Retina (tissue), 1 donor: ENCODE measurements around the gene ZSCAN31.
"Not testable (repeated sequence)": the region's sequence is repeated elsewhere in the genome, so short reads cannot be mapped to it uniquely, and the experiment has no call there.

Experiments
- DNase-seq: peaks from one replicate; pipeline ENCODE4 v3.0.0-alpha.2; 2016

The ZSCAN31 gene

GRCh38 chr6:28335564-28336283 is at the start of gene ZSCAN31:
ZSCAN31 (minus strand) TSS chr6:28336148; CDS start chr6:28329683, 6,465 bp downstream.
- peak; percentile 99 for DNase-seq

GRCh38 chr6:28384143-28384533 is 48.2 kb upstream of the ZSCAN31 start:
- no peak for DNase-seq

GRCh38 chr6:28383235-28384142 is 47.5 kb upstream of the ZSCAN31 start:
- DNase-seq, result peak; percentile 95

GRCh38 chr6:28380381-28380780 is 44.4 kb upstream of the ZSCAN31 start:
- DNase-seq, result no peak

DNA sequence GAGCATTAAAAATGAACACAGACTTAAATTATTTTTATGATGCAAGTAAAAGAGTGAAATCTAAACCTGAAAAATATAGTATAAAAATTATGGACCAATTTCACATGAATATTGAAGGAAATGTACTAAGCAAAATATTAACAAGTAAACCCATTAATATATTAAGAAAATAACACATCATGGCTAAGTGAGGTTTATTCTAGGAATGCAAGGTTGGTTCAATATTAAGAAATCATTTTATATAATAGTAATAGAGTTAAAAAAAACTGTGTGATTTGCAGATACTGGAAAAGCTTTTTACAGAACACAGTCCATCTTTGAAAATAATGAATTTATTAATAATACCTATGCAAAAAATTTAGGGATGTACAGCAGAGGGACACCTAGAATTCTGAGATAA is 42.7 kb upstream of the ZSCAN31 start:
- no peak for DNase-seq

DNA sequence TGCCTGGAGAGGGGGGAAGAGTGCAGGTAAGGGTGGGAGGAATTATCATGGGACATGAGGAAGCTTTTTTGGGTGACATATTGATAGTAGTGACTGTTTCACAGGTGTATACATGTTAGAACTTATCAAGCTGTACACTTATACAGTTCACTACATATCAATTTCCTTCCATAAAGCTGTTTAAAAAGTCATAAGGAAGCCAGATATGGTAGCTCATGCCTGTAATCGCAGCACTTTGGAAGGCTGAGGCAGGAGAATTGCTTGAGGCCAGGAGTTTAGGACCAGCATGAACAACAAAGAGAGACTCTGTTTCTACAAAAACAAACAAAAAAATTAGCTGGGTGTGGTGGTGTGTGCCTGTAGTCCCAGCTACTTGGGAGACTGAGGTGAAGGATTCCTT is 41.9 kb upstream of the ZSCAN31 start:
- DNase-seq, result no peak

DNA sequence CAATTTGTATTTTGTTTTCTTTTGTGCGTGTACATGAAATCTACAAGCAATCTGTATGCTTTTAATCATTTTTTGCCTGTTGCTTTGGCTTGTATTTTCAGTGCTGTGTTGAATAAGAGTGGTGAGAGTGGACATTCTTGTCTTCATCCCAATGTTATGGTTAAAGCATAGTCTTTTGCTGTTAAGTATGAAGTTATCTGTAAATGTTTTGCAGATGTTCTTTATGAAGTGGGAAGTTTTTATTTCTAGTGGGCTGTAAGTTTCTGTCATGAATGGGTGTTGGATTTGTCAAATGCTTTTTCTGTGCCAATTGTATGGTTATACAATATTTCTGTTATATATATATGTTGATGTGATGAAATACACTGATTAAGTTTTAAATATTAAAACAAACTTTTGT is 38.0 kb upstream of the ZSCAN31 start:
- no peak for DNase-seq

- DNase-seq, result no peak
These were observed 35.9 kb upstream of the ZSCAN31 start for GRCh38 chr6:28371706-28372451.

DNA sequence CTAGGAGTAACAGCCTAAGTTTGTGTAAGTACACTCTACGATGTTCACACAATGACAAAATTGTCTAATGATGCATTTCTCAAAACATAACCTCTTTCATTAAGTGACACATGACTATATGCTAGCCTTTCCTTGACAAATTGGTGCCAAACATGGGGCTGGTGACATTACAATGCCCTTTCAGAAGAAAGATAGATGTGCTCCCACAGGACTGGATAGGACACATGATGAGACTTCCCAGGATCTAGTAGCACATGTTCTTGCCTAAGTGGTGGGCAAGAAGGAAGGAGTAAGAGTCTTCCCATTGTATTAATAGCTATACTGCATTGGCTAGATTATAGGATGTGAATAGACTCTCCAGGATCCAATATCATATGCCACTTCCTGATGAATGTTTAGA is 35.3 kb upstream of the ZSCAN31 start:
- no peak for DNase-seq

DNA sequence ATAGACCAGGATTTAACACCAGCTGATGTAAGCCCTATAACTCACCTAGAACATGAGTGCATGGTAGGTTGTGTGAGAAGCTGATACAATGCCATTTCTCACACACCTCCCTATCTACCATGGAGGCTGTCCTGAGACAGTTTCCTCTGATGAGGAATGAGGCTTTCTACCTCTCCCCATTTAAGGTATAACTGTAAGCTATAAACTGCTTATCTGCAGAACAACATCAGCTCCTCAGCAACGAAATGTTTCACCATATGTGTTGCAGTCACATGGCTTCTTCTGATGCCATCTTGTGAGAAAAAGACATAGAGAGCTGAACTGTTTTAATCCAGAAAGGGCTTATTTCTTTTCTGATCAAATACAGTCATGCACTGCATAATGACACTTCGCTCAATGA is 34.5 kb upstream of the ZSCAN31 start:
- DNase-seq, result no peak

DNA sequence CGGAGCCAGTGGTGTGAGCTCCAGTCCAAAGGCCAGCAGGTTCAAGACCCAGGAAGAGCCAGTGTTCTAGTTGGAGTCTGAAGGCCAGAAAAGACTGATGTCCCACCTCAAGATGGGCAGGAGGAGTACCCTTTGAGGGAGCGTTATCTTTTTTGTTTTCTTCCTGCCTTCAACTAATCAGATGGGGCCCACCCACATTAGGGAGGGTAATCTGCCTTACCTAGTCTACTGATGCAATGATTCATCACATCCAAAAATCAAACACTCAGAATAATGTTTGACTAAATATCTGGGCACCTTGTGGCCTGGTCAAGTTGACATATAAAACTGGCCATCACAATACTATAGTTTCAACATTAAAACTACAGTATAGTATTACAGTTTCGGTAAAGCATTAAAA is 33.5 kb upstream of the ZSCAN31 start:
- no peak for DNase-seq

DNA sequence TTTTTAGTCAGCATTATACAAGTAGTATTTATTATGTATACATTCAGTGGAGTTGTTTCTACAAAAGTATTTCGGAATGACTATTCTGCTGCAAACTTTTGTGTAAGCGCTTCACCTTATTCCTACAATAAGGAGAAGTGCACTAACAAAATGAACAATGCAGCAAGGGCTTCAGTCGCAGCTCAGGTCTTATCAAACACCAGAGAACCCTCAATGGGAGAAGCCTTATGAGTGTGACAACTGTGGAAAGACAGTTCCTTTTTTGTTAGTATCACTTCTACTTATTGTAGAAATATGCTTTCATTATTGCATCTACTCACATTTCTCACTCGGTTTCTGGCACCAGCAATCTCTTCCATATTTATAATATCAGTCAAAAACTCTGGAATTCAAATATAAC is 32.6 kb upstream of the ZSCAN31 start:
- no peak for DNase-seq

GRCh38 chr6:28365590-28365989 is 29.6 kb upstream of the ZSCAN31 start:
- not testable (repeated sequence) for DNase-seq

- no peak for DNase-seq
These were observed 25.0 kb upstream of the ZSCAN31 start for GRCh38 chr6:28360961-28361360.

DNA sequence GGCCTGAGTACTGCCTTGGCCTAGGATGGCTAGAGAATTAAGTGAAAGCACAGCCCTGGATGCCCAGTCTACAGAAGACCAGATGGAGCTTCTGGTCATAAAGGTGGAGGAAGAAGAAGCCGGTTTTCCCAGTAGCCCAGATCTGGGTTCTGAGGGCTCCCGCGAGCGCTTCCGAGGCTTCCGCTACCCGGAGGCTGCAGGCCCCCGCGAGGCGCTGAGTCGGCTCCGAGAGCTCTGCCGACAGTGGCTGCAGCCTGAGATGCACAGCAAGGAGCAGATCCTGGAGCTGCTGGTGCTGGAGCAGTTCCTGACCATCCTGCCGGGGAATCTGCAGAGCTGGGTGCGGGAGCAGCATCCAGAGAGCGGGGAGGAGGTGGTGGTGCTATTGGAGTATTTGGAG is 23.6 kb upstream of the ZSCAN31 start:
- DNase-seq, result not testable (repeated sequence)

- DNase-seq, result no peak
These were observed 21.1 kb upstream of the ZSCAN31 start for GRCh38 chr6:28357036-28357435.

DNA sequence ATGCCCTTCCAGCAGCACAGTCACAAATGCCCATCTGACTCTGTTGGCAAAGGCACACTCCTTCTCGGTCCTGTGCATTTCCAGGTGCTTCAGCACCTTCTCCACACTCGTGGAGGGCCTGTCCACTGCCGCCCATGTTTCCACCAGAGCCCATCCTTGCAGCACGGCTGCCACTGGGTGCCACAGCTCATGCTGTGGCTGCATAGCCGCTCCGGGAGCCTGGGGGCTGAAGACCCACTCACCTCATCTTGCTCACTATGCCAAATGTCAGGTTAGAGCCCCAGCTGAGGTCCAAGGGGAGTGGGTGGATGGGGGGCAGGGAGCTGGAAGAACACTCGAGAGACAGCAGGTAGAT is 20.7 kb upstream of the ZSCAN31 start:
- no peak for DNase-seq

GRCh38 chr6:28355743-28356665 is 20.1 kb upstream of the ZSCAN31 start:
- DNase-seq, result peak; percentile 85

DNA sequence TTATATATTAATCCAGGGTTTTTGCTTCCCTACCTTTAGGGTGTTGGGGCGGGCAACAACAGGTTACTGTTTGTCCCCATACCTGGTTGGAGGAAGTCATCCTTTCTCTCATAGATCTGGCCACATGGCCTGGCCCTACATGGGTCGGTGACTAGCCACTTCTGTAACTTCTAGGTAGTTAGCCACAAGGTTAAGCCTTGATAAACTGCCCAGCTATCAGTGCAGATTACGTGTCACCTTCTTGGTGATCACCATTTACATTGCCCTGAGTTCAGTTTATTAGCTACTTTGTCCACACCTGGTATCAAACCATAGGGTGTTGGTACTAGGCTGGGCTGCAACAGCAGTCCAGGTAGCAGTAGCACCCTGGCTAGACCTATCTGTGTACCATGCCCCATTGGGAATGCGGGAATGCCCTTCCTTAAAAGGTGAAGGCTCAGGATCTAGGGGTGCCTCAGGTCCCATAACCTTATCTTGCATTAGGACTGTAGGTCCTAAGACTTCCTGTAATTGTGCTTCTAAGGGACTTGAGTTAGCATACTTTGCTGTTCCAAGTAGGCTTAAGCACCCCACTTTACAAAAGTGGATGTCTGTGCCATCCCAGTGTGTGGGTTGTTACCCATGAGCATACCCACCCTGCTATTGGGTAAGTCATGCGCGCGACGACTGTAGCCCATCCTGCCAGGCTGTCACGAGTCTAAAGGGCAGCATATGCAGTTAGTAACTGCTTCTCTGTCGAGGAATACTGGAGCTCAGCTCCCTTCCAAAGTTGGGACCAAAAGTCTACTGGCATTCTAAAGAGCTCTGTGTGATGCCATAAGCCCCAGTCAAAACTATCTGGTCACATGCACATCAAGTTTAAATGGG is 19.0 kb upstream of the ZSCAN31 start:
- no peak for DNase-seq

DNA sequence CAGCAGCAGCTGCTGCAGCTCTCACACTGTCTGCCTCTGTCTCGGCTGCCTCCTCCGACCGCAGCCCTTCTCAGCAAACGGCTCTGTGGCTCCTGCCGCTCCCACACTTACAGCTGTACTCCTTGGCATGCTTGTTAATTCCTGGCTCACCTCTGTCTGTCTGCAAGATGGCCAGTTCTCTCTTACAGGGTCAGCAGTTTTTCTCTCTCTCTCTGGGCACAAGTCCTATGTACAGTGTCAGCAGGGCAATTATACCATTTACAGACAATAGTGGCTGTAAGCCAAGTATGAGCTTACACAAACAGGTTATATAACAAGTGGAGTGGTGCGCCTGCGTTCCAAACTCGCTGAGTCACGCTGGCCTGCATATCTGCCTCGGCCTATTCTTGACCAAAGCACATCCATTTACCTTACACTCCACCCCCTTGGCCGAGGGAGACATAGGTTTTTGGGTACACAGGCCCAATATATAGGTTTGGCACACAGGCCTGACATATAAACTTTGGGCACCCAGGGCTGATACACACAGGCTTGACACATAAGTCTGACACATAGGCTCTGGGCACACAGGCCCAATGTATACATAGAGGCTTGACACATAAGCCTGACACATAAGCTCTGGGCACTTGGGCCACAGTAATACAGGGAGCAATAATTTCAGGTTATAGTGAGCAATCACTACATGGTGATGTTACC is 18.2 kb upstream of the ZSCAN31 start:
- no peak for DNase-seq

GRCh38 chr6:28353356-28353755 is 17.4 kb upstream of the ZSCAN31 start:
- DNase-seq, result no peak
